ENCODE data around the gene DNASE2.
A peak's percentile ranks its signal among the peaks of the same experiment; 100 is the strongest.

The DNASE2 gene

GRCh38 chr19:12880551-12881171 is 588 bp downstream of the DNASE2 start:
- H3K9me3 Mint-ChIP-seq: peaks cover 7% of the 10 kb centered on the region
- intact Hi-C loops (cut with micrococcal nuclease): no loop called here
- H3K27ac Mint-ChIP-seq: peak overlapping the region; percentile 97
- H3K27me3 Mint-ChIP-seq: peaks cover 4% of the 10 kb centered on the region
- H3K4me1 Mint-ChIP-seq (ENCODE audit: low read depth): peaks cover 62% of the 10 kb centered on the region
- peak overlapping the region; percentile 75 for H3K4me3 Mint-ChIP-seq
- H3K36me3 Mint-ChIP-seq (ENCODE audit: low read depth): peaks cover 28% of the 10 kb centered on the region

- H3K36me3 Mint-ChIP-seq (ENCODE audit: low read depth): peaks cover 50% of the 10 kb centered on the region
- H3K9me3 Mint-ChIP-seq: peaks cover 15% of the 10 kb centered on the region
- H3K4me1 Mint-ChIP-seq (ENCODE audit: low read depth): peaks cover 19% of the 10 kb centered on the region
- no peak overlapping the region for H3K27ac Mint-ChIP-seq
- peaks cover 3% of the 10 kb centered on the region for H3K27me3 Mint-ChIP-seq
- intact Hi-C loops (cut with micrococcal nuclease): no loop called here
- no peak overlapping the region for H3K4me3 Mint-ChIP-seq
Observed at GRCh38 chr19:12875086-12875485, 6.2 kb downstream of the DNASE2 start.

- no peak overlapping the region for H3K4me3 Mint-ChIP-seq
Observed at GRCh38 chr19:12873891-12874745, 7.1 kb downstream of the DNASE2 start.

GRCh38 chr19:12872941-12873890 is 8.0 kb downstream of the DNASE2 start:
- H3K27me3 Mint-ChIP-seq: peaks cover 7% of the 10 kb centered on the region
- intact Hi-C loops (cut with micrococcal nuclease): no loop called here
- H3K9me3 Mint-ChIP-seq: peaks cover 15% of the 10 kb centered on the region
- H3K27ac Mint-ChIP-seq: no peak overlapping the region
- peak overlapping the region; percentile 37 for H3K4me3 Mint-ChIP-seq
- H3K36me3 Mint-ChIP-seq (ENCODE audit: low read depth): peaks cover 40% of the 10 kb centered on the region
- peaks cover 11% of the 10 kb centered on the region for H3K4me1 Mint-ChIP-seq (ENCODE audit: low read depth)

More at GRCh38 chr19:12873891-12874745, 7.1 kb downstream of the DNASE2 start:
- Mint-ChIP-seq H3K27ac (no peak overlapping the region), H3K9me3 (peaks cover 15% of the 10 kb centered on the region), H3K27me3 (peaks cover 3% of the 10 kb centered on the region), H3K4me1 (ENCODE audit: low read depth) (peaks cover 11% of the 10 kb centered on the region), H3K36me3 (ENCODE audit: low read depth) (peaks cover 49% of the 10 kb centered on the region)
- intact Hi-C loops (cut with micrococcal nuclease): no loop called here

- no peak overlapping the region for H3K4me3 Mint-ChIP-seq
Observed at GRCh38 chr19:12872255-12872654, 9.0 kb downstream of the DNASE2 start.

GRCh38 chr19:12871681-12872080 is 9.6 kb downstream of the DNASE2 start:
- Mint-ChIP-seq H3K9me3 (peaks cover 15% of the 10 kb centered on the region), H3K27ac (no peak overlapping the region), H3K4me1 (ENCODE audit: low read depth) (peaks cover 18% of the 10 kb centered on the region), H3K4me3 (no peak overlapping the region), H3K36me3 (ENCODE audit: low read depth) (peaks cover 33% of the 10 kb centered on the region), H3K27me3 (peaks cover 12% of the 10 kb centered on the region)
- intact Hi-C loops (cut with micrococcal nuclease): no loop called here

More at GRCh38 chr19:12872255-12872654, 9.0 kb downstream of the DNASE2 start:
- H3K4me1 Mint-ChIP-seq (ENCODE audit: low read depth): peaks cover 13% of the 10 kb centered on the region
- H3K36me3 Mint-ChIP-seq (ENCODE audit: low read depth): peaks cover 35% of the 10 kb centered on the region
- peaks cover 9% of the 10 kb centered on the region for H3K27me3 Mint-ChIP-seq
- intact Hi-C loops (cut with micrococcal nuclease): no loop called here
- H3K27ac Mint-ChIP-seq: no peak overlapping the region
- peaks cover 15% of the 10 kb centered on the region for H3K9me3 Mint-ChIP-seq

- Mint-ChIP-seq H3K27ac (no peak overlapping the region), H3K4me1 (ENCODE audit: low read depth) (peaks cover 21% of the 10 kb centered on the region), H3K9me3 (peaks cover 13% of the 10 kb centered on the region), H3K36me3 (ENCODE audit: low read depth) (peaks cover 13% of the 10 kb centered on the region), H3K27me3 (peaks cover 15% of the 10 kb centered on the region), H3K4me3 (no peak overlapping the region)
- intact Hi-C loops (cut with micrococcal nuclease): no loop called here
Observed at GRCh38 chr19:12868540-12869112, 12.6 kb downstream of the DNASE2 start.

- intact Hi-C loops (cut with micrococcal nuclease): no loop called here
- H3K36me3 Mint-ChIP-seq (ENCODE audit: low read depth): peaks cover 2% of the 10 kb centered on the region
Observed at GRCh38 chr19:12867120-12868099, 13.8 kb downstream of the DNASE2 start.

GRCh38 chr19:12866416-12867119 is 14.7 kb downstream of the DNASE2 start:
- Mint-ChIP-seq H3K36me3 (ENCODE audit: low read depth) (no peaks in the 10 kb centered on the region), H3K27ac (peak overlapping the region; percentile 41), H3K4me3 (no peak overlapping the region), H3K9me3 (no peaks in the 10 kb centered on the region), H3K4me1 (ENCODE audit: low read depth) (peaks cover 11% of the 10 kb centered on the region), H3K27me3 (peaks cover 15% of the 10 kb centered on the region)
- intact Hi-C loops (cut with micrococcal nuclease): no loop called here

More at GRCh38 chr19:12867120-12868099, 13.8 kb downstream of the DNASE2 start:
- Mint-ChIP-seq H3K4me3 (peak overlapping the region; percentile 65), H3K27ac (peak overlapping the region; percentile 41), H3K9me3 (peaks cover 1% of the 10 kb centered on the region), H3K4me1 (ENCODE audit: low read depth) (peaks cover 19% of the 10 kb centered on the region), H3K27me3 (peaks cover 17% of the 10 kb centered on the region)

- Mint-ChIP-seq H3K9me3 (no peaks in the 10 kb centered on the region), H3K4me1 (ENCODE audit: low read depth) (peaks cover 11% of the 10 kb centered on the region), H3K4me3 (no peak overlapping the region), H3K27ac (no peak overlapping the region), H3K27me3 (peaks cover 16% of the 10 kb centered on the region), H3K36me3 (ENCODE audit: low read depth) (no peaks in the 10 kb centered on the region)
- intact Hi-C loops (cut with micrococcal nuclease): no loop called here
Observed at GRCh38 chr19:12865746-12866415, 15.4 kb downstream of the DNASE2 start.

- peaks cover 11% of the 10 kb centered on the region for H3K4me1 Mint-ChIP-seq (ENCODE audit: low read depth)
- no peaks in the 10 kb centered on the region for H3K9me3 Mint-ChIP-seq
- H3K36me3 Mint-ChIP-seq (ENCODE audit: low read depth): no peaks in the 10 kb centered on the region
- no peak overlapping the region for H3K27ac Mint-ChIP-seq
- intact Hi-C loops (cut with micrococcal nuclease): no loop called here
- H3K4me3 Mint-ChIP-seq: no peak overlapping the region
- H3K27me3 Mint-ChIP-seq: peaks cover 16% of the 10 kb centered on the region
Observed at GRCh38 chr19:12864721-12865715, 16.2 kb downstream of the DNASE2 start.
